ENCODE results near the gene DBN1.

Gene DBN1

DNA sequence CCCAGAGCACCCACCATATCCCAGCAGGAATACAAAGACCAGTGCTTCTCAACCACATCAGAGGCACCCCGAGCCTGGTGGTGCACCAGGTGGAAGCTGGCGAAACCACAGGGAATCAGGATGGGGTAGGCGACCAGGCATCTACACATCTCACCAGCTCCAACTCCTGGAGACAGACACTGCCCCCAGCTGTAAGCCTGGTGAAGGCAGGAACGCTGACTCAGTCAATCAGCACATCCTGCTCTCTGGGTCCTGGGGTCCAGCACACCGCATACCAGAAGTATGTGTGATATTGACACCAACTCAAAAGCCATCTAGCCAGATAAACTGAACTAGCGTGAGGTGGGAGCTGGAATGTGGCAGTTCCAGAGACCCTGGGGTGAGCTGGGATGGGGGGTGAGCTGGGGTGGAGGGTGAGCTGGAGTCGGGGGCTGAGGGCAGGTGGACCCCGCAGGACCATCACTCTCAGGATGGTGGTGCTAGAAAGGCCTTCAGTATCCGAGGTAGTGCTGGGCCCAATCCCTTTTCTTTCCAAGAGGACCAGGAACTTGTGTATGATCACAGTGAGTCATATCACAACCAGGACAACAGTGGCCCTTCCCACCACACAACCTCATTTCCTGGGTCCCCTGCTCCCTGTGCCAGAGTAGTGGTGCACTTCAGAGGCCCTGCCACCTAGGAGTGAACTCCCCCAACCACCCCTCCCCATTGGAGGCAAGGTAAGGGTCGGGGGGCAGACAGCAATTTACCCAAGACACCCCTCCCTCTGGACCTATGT lies 2.5 kb downstream of the DBN1 start:
- Histone ChIP-seq H2AFZ (ENCODE audit: low read depth, low read length) (no peak overlapping the region), H3K9ac (ENCODE audit: low read length) (no peak overlapping the region), H3K36me3 (replicated peaks; ENCODE audit: low read depth, low read length) (peaks cover 15% of the 10 kb centered on the region), H3K4me2 (ENCODE audit: low read length) (no peak overlapping the region), H3K27me3 (ENCODE audit: low read depth, low read length) (peaks cover 4% of the 10 kb centered on the region; the same call in 1 of the 2 replicates), H3K9me3 (ENCODE audit: insufficient read depth, low read length) (no peaks in the 10 kb centered on the region), H3K27ac (ENCODE audit: low read length) (no peak overlapping the region), H3K79me2 (ENCODE audit: low read length) (peaks cover 35% of the 10 kb centered on the region), H3K4me1 (ENCODE audit: low read length) (peaks cover 11% of the 10 kb centered on the region), H3K4me3 (ENCODE audit: low read length) (no peak overlapping the region), H4K20me1 (ENCODE audit: insufficient read depth, low read length) (peaks cover 33% of the 10 kb centered on the region)
- no peak for TF ChIP-seq EZH2phosphoT487 (IDR thresholded peaks at IDR 0.05; ENCODE audit: low read depth)
- TF ChIP-seq, protein P1, sequence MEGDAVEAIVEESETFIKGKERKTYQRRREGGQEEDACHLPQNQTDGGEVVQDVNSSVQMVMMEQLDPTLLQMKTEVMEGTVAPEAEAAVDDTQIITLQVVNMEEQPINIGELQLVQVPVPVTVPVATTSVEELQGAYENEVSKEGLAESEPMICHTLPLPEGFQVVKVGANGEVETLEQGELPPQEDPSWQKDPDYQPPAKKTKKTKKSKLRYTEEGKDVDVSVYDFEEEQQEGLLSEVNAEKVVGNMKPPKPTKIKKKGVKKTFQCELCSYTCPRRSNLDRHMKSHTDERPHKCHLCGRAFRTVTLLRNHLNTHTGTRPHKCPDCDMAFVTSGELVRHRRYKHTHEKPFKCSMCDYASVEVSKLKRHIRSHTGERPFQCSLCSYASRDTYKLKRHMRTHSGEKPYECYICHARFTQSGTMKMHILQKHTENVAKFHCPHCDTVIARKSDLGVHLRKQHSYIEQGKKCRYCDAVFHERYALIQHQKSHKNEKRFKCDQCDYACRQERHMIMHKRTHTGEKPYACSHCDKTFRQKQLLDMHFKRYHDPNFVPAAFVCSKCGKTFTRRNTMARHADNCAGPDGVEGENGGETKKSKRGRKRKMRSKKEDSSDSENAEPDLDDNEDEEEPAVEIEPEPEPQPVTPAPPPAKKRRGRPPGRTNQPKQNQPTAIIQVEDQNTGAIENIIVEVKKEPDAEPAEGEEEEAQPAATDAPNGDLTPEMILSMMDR (IDR thresholded peaks at IDR 0.05; ENCODE audit: low read depth, low read length) = no peak

DNA sequence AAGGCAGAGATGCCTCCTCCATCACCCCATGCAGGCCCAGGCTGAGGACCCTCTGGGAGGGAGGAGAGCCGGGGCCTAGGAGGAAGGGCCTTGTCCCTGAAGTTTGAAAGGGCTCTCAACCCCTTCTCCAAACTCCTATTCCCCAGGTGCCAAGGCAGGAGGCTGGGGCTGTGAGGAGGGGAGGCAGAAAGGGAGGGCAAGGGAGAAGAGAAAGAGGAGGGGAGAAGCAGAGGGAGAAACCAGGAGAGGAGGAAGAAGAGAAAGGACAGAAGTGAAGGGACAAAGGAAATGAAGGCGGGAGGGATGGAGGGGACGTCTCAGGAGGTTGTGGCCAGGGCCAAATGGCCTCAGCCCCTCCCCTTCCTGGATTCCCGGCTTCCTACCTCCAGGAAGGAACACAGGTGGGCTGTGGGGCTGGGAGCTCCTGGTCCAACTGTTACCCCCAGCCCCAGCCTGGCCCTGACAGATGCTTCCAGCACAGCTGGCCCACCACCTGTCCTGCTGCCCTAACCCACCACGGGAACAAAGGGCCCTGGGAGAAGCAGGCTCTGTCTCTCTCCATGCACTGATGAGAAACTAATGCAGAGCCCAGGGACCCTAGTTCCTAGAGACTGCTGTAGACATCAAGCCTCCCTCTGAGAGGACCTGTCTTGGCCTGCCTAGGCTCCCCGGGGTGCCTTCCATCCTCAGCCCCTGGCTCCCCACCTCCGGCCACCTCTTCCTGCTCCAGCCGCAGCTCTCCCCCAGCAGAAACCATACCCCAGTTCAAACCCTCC lies 3.5 kb downstream of the DBN1 start:
- Histone ChIP-seq H2AFZ (ENCODE audit: low read depth, low read length) (no peak overlapping the region), H3K27ac (ENCODE audit: low read length) (no peak overlapping the region), H3K79me2 (ENCODE audit: low read length) (peaks cover 35% of the 10 kb centered on the region), H3K36me3 (replicated peaks; ENCODE audit: low read depth, low read length) (peaks cover 23% of the 10 kb centered on the region), H3K9ac (ENCODE audit: low read length) (no peak overlapping the region), H4K20me1 (ENCODE audit: insufficient read depth, low read length) (peaks cover 33% of the 10 kb centered on the region), H3K9me3 (ENCODE audit: insufficient read depth, low read length) (0 out of 2 replicates have a peak, but pooled peaks cover 3% of the 10 kb centered on the region), H3K27me3 (ENCODE audit: low read depth, low read length) (peaks cover 4% of the 10 kb centered on the region; the same call in 1 of the 2 replicates), H3K4me2 (ENCODE audit: low read length) (no peak overlapping the region), H3K4me3 (ENCODE audit: low read length) (no peak overlapping the region), H3K4me1 (ENCODE audit: low read length) (peaks cover 11% of the 10 kb centered on the region)
- TF ChIP-seq EZH2phosphoT487 (IDR thresholded peaks at IDR 0.05; ENCODE audit: low read depth) = no peak
- TF ChIP-seq, protein P1 (IDR thresholded peaks at IDR 0.05; ENCODE audit: low read depth, low read length) = no peak

DNA sequence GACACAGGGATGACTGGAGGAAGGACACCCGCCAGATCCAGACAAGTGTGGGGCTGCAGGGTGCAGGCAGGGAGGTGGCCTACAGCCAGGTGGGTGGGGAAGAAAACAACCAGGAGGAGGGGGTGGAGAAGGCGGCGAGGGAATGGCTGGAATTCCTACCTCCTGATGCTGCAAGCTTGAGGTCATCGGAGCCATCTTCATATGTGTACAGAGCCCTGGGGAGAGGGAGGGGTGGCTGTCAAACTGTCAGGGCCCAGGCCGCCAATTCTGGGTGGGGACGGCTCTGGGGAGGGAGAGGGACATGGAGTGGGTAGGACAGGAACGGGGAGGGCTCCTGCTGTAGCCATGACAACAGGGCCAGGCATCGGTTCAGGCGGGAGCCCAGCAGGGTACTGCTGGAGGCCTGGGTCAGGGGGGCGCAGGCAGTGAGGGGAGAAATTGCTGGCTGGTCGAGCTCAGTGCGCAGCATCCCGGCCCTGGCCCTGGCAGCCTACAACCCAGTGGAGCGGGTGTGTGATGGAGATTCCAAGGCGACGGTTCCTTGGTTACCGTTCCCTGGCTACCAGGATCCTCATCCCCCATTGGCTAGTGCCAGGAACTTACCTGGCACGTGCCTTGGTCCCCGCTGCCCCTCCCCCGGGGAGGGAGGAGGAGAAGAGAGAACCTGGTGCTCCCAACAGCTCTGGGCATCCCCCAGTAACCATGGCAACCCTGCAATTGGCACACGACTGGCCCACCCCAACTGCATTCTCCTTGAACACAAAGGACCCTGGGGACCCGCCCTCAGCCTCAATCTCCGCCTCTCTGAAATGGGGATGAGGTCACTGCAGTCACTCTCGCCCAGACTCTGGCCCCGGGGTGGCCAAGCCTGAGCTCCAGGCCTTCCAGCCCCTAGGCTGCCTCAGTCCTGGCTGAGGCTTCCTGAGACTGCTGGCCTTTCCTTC lies 4.5 kb downstream of the DBN1 start:
- TF ChIP-seq EZH2phosphoT487 (IDR thresholded peaks at IDR 0.05; ENCODE audit: low read depth) = no peak
- TF ChIP-seq, protein P1 (IDR thresholded peaks at IDR 0.05; ENCODE audit: low read depth, low read length) = no peak
- H3K9ac ChIP-seq (ENCODE audit: low read length) = no peak overlapping the region
- H3K36me3 ChIP-seq (replicated peaks; ENCODE audit: low read depth, low read length) = peaks cover 23% of the 10 kb centered on the region
- no peak overlapping the region for H3K4me2 ChIP-seq (ENCODE audit: low read length)
- H3K9me3 ChIP-seq (ENCODE audit: insufficient read depth, low read length) = 0 out of 2 replicates have a peak, but pooled peaks cover 3% of the 10 kb centered on the region
- no peaks in the 10 kb centered on the region for H3K27me3 ChIP-seq (ENCODE audit: low read depth, low read length)
- no peak overlapping the region for H3K27ac ChIP-seq (ENCODE audit: low read length)
- H4K20me1 ChIP-seq (ENCODE audit: insufficient read depth, low read length) = peaks cover 33% of the 10 kb centered on the region
- H3K4me3 ChIP-seq (ENCODE audit: low read length) = no peak overlapping the region
- H3K4me1 ChIP-seq (ENCODE audit: low read length) = peaks cover 8% of the 10 kb centered on the region
- no peak overlapping the region for H2AFZ ChIP-seq (ENCODE audit: low read depth, low read length)
- H3K79me2 ChIP-seq (ENCODE audit: low read length) = peaks cover 35% of the 10 kb centered on the region
